ENCODE results near the gene PGAP3.

The PGAP3 gene

GRCh38 chr17:39625198-39625785 is 62.6 kb downstream of the PGAP3 start:
- TF ChIP-seq CTCF (IDR thresholded peaks at IDR 0.05; ENCODE audit: low read length) (no peak), EZH2 (IDR thresholded peaks at IDR 0.05; ENCODE audit: borderline replicate concordance, low read length) (no peak)
- Histone ChIP-seq H3K4me3 (ENCODE audit: low read depth, low read length, poor library complexity, severe bottlenecking) (no peak overlapping the region), H3K36me3 (ENCODE audit: insufficient read depth, low read length) (no peaks in the 10 kb centered on the region), H3K4me1 (ENCODE audit: insufficient read depth, low read length, severe bottlenecking) (peaks cover 12% of the 10 kb centered on the region), H4K20me1 (ENCODE audit: insufficient read depth, low read length) (no peaks in the 10 kb centered on the region), H3K9ac (ENCODE audit: low read length) (no peak overlapping the region), H3K79me2 (ENCODE audit: insufficient read depth, low read length) (no peaks in the 10 kb centered on the region), H3K4me2 (ENCODE audit: low read length) (no peak overlapping the region), H3K27ac (ENCODE audit: low read depth, low read length, poor library complexity, severe bottlenecking) (no peak overlapping the region), H2AFZ (ENCODE audit: low read length) (no peak overlapping the region), H3F3A (ENCODE audit: insufficient read depth, low read length) (no peaks in the 10 kb centered on the region), H3K27me3 (ENCODE audit: insufficient read depth, low read length) (no peaks in the 10 kb centered on the region), H3K9me2 (ENCODE audit: low read depth, low read length) (no peaks in the 10 kb centered on the region), H3K9me3 (ENCODE audit: low read length) (no peaks in the 10 kb centered on the region)

- no peak overlapping the region for H3K4me2 ChIP-seq (ENCODE audit: low read length)
- no peaks in the 10 kb centered on the region for H3K9me2 ChIP-seq (ENCODE audit: low read depth, low read length)
- no peak overlapping the region for H2AFZ ChIP-seq (ENCODE audit: low read length)
- H3K27ac ChIP-seq (ENCODE audit: low read depth, low read length, poor library complexity, severe bottlenecking) = no peak overlapping the region
- H4K20me1 ChIP-seq (ENCODE audit: insufficient read depth, low read length) = no peaks in the 10 kb centered on the region
- H3K36me3 ChIP-seq (ENCODE audit: insufficient read depth, low read length) = no peaks in the 10 kb centered on the region
- no peaks in the 10 kb centered on the region for H3K79me2 ChIP-seq (ENCODE audit: insufficient read depth, low read length)
- H3K9me3 ChIP-seq (ENCODE audit: low read length) = no peaks in the 10 kb centered on the region
- no peaks in the 10 kb centered on the region for H3K27me3 ChIP-seq (ENCODE audit: insufficient read depth, low read length)
- 0 out of 2 replicates have a peak, but pooled peaks cover 2% of the 10 kb centered on the region for H3F3A ChIP-seq (ENCODE audit: insufficient read depth, low read length)
- H3K9ac ChIP-seq (ENCODE audit: low read length) = no peak overlapping the region
- peaks cover 12% of the 10 kb centered on the region for H3K4me1 ChIP-seq (ENCODE audit: insufficient read depth, low read length, severe bottlenecking)
- H3K4me3 ChIP-seq (ENCODE audit: low read depth, low read length, poor library complexity, severe bottlenecking) = no peak overlapping the region
- TF ChIP-seq CTCF (IDR thresholded peaks at IDR 0.05; ENCODE audit: low read length) = no peak
- TF ChIP-seq EZH2 (IDR thresholded peaks at IDR 0.05; ENCODE audit: borderline replicate concordance, low read length) = no peak
These were observed 63.5 kb downstream of the PGAP3 start for GRCh38 chr17:39624313-39624712.

- Histone ChIP-seq H3K27ac (ENCODE audit: low read depth, low read length, poor library complexity, severe bottlenecking) (no peak overlapping the region), H3K27me3 (ENCODE audit: insufficient read depth, low read length) (no peaks in the 10 kb centered on the region), H3F3A (ENCODE audit: insufficient read depth, low read length) (0 out of 2 replicates have a peak, but pooled peaks cover 2% of the 10 kb centered on the region), H2AFZ (ENCODE audit: low read length) (no peak overlapping the region), H3K9me2 (ENCODE audit: low read depth, low read length) (no peaks in the 10 kb centered on the region), H3K9me3 (ENCODE audit: low read length) (no peaks in the 10 kb centered on the region), H3K79me2 (ENCODE audit: insufficient read depth, low read length) (no peaks in the 10 kb centered on the region), H3K4me1 (ENCODE audit: insufficient read depth, low read length, severe bottlenecking) (peaks cover 15% of the 10 kb centered on the region), H3K9ac (ENCODE audit: low read length) (no peak overlapping the region), H3K36me3 (ENCODE audit: insufficient read depth, low read length) (no peaks in the 10 kb centered on the region), H3K4me2 (ENCODE audit: low read length) (peak overlapping the region; percentile 32; the same call in 1 of the 2 replicates), H4K20me1 (ENCODE audit: insufficient read depth, low read length) (no peaks in the 10 kb centered on the region), H3K4me3 (ENCODE audit: low read depth, low read length, poor library complexity, severe bottlenecking) (no peak overlapping the region)
- TF ChIP-seq EZH2 (IDR thresholded peaks at IDR 0.05; ENCODE audit: borderline replicate concordance, low read length) (no peak), CTCF (IDR thresholded peaks at IDR 0.05; ENCODE audit: low read length) (peak; percentile 88)
These were observed 64.4 kb downstream of the PGAP3 start for GRCh38 chr17:39623356-39623950.
